C4-2B (cell line): ENCODE results near the gene FOLR3.

Experiments used
- H3K27ac ChIP-seq: fragments of 450-650 bp; 2 replicates; pipeline ENCODE4 v1.5.1; 2017
- ZFX ChIP-seq: fragments of 450-650 bp; IDR thresholded peaks from 2 replicates; pipeline ENCODE4 v1.6.1; 2017
- TF ChIP-seq, protein P1 (sequence below): fragments of 450-650 bp; conservative IDR thresholded peaks from 2 replicates; pipeline ENCODE4 v1.5.1; 2017; ENCODE audit warnings: mild to moderate bottlenecking

The FOLR3 gene

GRCh38 chr11:72114570-72114969 lies 21.0 kb upstream of the FOLR3 start:
- H3K27ac ChIP-seq = no peak overlapping the region

GRCh38 chr11:72116019-72116755 lies 19.3 kb upstream of the FOLR3 start:
- no peak overlapping the region for H3K27ac ChIP-seq

More at GRCh38 chr11:72114570-72114969, 21.0 kb upstream of the FOLR3 start:
- TF ChIP-seq, protein P1, sequence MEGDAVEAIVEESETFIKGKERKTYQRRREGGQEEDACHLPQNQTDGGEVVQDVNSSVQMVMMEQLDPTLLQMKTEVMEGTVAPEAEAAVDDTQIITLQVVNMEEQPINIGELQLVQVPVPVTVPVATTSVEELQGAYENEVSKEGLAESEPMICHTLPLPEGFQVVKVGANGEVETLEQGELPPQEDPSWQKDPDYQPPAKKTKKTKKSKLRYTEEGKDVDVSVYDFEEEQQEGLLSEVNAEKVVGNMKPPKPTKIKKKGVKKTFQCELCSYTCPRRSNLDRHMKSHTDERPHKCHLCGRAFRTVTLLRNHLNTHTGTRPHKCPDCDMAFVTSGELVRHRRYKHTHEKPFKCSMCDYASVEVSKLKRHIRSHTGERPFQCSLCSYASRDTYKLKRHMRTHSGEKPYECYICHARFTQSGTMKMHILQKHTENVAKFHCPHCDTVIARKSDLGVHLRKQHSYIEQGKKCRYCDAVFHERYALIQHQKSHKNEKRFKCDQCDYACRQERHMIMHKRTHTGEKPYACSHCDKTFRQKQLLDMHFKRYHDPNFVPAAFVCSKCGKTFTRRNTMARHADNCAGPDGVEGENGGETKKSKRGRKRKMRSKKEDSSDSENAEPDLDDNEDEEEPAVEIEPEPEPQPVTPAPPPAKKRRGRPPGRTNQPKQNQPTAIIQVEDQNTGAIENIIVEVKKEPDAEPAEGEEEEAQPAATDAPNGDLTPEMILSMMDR = no peak
- no peak for TF ChIP-seq ZFX

GRCh38 chr11:72119198-72119597 lies 16.3 kb upstream of the FOLR3 start:
- H3K27ac ChIP-seq = no peak overlapping the region
- TF ChIP-seq, protein P1 = no peak
- TF ChIP-seq ZFX = no peak

More at GRCh38 chr11:72116019-72116755, 19.3 kb upstream of the FOLR3 start:
- no peak for TF ChIP-seq ZFX
- TF ChIP-seq, protein P1 = no peak

GRCh38 chr11:72120930-72121329 lies 14.6 kb upstream of the FOLR3 start:
- TF ChIP-seq ZFX = no peak
- TF ChIP-seq, protein P1 = no peak

DNA sequence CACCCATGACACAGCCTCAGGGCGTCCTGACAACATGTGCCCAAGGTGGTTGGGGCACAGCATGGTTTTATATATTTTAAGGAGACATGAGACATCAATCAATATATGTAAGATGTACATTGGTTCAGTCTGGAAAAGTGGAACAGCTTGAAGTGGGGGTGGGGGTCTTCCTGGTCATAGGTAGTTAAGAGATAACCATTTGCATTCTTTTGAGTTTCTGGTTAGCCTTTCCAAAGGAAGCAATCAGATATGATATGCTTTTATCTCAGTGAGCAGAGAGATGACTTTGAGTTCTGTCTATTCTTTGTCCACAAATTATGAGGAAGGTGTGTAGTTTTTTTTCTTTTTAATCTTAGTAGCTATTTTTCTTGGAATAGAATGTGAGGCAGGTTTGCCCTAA lies 12.9 kb upstream of the FOLR3 start:
- no peak overlapping the region for H3K27ac ChIP-seq
- no peak for TF ChIP-seq ZFX
- TF ChIP-seq, protein P1 = no peak

More at GRCh38 chr11:72120930-72121329, 14.6 kb upstream of the FOLR3 start:
- no peak overlapping the region for H3K27ac ChIP-seq

- no peak overlapping the region for H3K27ac ChIP-seq
- TF ChIP-seq, protein P1 = no peak
These were observed 12.3 kb upstream of the FOLR3 start for GRCh38 chr11:72123117-72123653.

GRCh38 chr11:72124046-72124445 lies 11.5 kb upstream of the FOLR3 start:
- TF ChIP-seq, protein P1 = no peak
- TF ChIP-seq ZFX = no peak

More at GRCh38 chr11:72124046-72124445, 11.5 kb upstream of the FOLR3 start:
- H3K27ac ChIP-seq = no peak overlapping the region
